HG03196 (cell line): Measurements from ENCODE around the gene TTC36.
A peak's percentile ranks its signal among the peaks of the same experiment; 100 is the strongest.

Experiments
- ATAC-seq: cut with Tn5 transposase; IDR thresholded peaks from one replicate; pipeline ENCODE4 v1.9.1; 2021; ENCODE audit not compliant: unreplicated experiment

Gene TTC36

DNA sequence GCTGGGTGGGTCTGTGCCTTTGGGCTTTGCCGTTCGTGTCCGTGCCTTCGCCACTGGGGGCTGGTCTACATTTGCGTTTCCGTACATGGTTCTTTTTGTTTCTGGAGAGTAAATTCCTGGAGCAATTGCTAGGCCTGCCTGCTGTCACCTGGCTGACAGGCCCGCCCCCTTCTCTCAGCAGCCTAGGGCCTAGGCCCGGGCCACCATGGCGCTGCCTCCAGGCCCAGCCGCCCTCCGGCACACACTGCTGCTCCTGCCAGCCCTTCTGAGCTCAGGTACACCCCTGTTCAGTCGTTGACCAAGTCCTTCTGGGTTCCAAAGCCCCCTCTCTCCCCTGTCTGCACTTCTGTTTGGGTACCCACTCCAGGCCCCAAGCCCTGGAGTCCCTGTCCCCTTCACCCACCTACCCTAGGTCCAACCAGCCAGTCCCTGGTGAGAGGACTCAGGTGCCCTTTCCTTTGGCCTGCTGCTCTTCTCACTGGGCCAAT lies 4.4 kb downstream of the TTC36 start:
- no peak for ATAC-seq

DNA sequence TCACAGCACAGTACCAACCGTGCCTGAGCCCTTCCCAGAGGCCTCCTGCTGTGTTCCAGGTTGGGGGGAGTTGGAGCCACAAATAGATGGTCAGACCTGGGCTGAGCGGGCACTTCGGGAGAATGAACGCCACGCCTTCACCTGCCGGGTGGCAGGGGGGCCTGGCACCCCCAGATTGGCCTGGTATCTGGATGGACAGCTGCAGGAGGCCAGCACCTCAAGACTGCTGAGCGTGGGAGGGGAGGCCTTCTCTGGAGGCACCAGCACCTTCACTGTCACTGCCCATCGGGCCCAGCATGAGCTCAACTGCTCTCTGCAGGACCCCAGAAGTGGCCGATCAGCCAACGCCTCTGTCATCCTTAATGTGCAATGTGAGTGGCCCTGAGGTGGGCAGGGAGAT lies 4.8 kb downstream of the TTC36 start:
- no peak for ATAC-seq

DNA sequence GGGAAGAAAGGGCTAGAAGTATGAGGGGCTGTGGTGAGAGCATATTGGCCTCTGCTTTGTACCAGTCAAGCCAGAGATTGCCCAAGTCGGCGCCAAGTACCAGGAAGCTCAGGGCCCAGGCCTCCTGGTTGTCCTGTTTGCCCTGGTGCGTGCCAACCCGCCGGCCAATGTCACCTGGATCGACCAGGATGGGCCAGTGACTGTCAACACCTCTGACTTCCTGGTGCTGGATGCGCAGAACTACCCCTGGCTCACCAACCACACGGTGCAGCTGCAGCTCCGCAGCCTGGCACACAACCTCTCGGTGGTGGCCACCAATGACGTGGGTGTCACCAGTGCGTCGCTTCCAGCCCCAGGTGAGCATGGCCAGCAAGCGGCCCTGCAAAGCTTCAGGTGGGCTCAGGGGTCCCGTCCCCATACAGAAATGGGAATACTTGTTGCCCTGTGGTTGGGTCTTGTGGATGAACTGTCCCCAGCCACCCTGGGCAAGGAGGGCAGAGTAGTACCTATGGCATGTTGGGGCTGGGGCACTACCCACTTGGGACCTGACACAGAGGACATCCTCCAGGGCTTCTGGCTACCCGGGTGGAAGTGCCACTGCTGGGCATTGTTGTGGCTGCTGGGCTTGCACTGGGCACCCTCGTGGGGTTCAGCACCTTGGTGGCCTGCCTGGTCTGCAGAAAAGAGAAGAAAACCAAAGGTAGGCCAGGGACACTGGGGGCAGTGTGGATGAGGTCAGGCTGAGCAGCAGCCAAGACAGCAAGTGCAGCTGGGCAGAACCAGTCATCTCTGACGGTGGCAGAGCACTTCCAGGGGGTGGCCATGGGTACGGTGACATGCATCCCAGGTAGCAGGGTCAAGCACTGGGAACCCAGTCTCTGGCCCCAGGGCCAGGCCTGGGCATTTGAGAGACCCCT lies 5.8 kb downstream of the TTC36 start:
- no peak for ATAC-seq

DNA sequence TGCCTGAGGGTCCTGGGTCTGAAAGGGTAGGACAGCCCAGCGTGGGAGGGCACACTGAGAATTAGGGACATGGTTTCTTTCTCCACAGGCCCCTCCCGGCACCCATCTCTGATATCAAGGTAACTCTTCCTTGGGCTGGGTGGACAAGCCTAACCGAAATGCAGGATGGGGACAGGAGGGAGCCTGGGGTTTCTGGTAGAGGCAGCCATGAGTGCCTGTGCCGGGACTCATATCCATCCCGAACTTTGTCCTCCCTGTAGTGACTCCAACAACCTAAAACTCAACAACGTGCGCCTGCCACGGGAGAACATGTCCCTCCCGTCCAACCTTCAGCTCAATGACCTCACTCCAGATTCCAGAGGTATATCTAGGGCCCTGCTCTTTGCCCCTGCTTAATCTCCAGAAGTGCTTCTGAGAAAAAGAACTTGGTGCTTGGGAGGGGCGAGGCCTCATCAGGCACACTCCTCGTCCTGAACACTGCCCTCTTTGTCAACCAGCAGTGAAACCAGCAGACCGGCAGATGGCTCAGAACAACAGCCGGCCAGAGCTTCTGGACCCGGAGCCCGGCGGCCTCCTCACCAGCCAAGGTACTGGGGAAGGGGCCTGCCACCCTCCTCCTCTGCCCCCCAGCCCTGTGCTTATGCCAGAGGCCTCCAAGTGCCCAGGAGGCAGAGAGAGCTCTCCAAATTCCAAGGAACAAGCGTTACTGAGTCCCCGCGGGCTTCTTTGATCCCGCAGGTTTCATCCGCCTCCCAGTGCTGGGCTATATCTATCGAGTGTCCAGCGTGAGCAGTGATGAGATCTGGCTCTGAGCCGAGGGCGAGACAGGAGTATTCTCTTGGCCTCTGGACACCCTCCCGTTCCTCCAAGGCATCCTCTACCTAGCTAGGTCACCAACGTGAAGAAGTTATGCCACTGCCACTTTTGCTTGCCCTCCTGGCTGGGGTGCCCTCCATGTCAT lies 6.8 kb downstream of the TTC36 start:
- no peak for ATAC-seq

DNA sequence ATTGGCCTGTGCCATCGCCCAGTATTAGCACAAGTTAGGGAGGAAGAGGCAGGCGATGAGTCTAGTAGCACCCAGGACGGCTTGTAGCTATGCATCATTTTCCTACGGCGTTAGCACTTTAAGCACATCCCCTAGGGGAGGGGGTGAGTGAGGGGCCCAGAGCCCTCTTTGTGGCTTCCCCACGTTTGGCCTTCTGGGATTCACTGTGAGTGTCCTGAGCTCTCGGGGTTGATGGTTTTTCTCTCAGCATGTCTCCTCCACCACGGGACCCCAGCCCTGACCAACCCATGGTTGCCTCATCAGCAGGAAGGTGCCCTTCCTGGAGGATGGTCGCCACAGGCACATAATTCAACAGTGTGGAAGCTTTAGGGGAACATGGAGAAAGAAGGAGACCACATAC lies 8.0 kb downstream of the TTC36 start:
- ATAC-seq, result no peak

DNA sequence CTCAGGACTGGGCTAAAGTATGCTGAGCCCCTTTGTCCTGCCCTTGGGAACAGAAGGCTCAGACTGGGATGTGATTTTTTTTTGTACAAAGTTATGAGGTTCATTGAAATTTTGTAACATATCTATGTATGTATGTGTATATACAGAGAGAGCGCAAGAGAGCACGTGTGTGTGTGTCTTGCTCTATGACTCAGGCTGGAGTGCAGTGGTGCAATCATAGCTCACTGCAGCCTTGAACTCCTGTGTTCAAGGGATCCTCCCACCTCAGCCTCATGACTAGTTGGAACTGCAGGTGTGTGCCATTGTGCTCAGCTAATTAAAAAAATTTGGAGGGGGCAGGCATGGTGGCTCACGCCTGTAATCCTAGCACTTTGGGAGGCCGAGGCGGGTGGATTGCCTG lies 9.5 kb downstream of the TTC36 start:
- ATAC-seq, result no peak

DNA sequence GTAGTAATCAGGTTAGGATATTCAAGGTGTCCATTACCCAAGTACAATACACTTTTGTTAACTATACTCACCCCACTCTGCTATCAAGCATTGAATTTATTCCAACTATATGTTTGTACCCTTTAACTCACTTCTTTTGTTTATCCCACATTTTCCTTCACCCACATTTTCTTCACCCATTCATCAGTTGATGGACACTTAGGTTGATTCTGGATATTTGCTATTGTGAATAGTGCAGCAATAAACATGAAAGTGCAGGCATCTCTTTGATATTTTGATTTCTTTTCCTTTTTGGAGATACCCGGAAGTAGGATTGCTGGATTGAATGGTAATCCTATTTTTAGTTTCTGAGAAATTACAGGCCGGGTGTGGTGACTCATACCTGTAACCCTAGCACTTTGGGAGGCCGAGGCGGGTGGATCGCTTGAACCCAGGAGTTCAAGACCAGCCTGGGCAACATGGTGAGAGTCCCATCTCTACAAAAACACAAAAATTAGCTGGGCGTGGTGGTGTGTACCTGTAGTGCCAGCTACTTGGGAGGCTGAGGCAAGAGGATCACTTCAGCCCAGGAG lies 10.2 kb downstream of the TTC36 start:
- no peak for ATAC-seq

DNA sequence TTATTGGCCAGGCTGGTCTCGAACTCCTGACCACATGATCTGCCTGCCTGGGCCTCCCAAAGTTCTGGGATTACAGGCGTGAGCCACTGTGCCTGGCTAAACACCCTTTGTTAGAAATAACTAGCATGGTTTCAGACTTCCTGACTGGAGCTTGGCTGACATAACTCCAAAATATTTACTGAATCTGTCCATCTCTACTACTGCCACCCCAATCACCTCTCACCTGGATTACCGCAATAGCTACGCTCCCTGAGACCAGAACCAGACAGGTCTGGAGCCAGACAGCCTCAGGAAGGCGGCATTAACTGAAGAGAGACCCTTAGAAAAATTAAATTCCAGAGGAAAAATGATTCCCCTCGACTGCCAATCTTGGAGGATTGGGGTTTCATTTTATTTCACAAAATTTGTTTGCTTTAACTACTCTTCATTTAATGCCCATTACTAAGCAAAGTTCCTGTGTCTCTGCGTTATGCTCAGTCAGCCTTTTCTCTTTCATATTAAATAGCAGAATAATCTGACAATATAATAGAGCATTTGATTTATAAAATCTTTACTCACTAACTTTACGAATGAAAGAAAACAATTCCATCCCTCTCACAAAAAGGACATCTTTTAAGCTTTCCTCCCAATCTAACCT lies 16.9 kb downstream of the TTC36 start:
- no peak for ATAC-seq

DNA sequence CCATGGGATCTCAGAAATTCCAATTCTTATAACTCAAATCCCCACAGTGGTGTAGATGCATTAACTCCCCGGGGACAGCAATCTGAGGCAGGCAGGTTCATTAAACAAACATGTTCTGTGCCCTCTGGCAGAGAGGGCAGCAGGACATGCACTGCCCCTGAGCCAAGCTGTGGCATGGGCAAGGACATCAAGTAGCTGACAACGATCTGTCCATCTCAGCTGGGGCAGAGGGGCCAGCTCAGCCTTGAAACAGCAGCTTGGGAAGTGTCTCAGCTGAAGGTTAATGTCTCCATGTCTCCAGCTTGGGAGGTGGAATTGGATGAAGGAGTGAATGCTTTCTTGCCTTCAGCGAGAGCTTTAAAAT lies 17.4 kb downstream of the TTC36 start:
- no peak for ATAC-seq

DNA sequence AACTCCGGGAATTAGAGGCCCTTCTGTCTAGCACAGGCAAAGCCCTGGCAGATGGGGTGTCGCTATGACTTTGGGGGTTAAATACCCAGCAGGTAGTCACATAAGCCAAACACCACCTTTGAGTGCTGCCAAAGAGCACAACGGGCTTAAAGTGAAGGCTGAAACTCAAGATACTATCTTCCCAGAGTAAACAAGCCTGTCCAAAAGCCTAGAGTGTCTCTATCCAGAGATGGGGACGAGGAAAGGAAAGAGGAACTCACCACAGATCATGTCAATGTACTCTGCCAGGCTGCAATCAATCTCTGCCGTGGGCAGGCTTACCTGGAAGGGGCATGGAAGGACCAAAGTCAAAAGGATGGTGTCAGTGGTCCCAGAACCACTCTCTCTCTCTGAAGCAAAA lies 18.3 kb downstream of the TTC36 start:
- no peak for ATAC-seq

DNA sequence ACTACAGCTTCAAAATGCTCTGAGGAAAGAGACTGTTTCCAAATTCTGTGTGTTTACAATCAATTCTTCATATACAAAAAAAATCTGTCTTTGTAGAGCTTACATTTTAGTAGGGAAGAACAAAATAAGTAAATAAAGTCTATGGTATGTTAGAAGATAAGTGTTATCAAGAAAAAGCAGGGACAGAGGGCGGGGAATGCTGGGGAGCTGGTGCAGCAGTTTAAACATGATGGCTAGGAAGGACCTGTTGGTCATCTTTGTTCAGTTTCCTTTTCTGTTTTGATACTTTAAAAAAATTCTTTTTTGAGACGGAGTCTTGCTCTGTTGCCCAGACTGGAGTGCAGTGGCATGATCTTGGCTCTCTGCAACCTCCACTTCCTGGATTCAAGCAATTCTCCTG lies 19.9 kb downstream of the TTC36 start:
- ATAC-seq, result no peak

DNA sequence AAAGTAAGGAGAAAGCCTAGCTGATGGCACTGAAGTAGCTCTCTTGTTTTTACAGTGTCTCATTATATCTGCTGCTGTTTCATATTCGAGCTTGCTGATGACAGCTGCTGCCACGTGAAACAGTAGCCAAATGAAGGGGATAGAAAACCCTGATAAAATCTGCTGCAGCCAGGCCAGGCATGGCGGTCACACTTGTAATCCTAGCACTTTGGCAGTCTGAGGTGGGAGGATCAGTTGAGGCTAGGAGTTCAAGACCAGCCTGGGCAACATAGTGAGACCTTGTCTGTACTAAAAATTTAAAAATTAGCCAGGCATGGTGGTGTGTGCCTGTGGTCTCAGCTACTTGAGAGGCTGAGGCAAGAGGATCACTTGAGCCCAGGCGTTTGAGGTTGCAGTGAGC lies 25.1 kb downstream of the TTC36 start:
- ATAC-seq, result no peak

DNA sequence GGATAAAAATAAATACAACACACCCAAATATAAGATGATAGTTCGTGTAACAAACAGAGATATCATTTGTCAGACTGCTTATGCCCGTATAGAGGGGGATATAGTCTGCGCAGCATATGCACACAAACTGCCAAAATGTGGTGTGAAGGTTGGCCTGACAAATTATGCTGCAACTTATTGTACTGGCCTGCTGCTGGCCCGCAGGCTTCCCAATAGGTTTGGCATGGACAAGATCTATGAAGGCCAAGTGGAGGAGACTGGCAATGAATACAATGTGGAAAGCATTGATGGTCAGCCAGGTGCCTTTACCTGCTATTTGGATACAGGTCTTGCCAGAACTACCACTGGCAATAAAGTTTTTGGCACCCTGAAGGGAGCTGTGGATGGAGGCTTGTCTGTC lies 33.5 kb downstream of the TTC36 start:
- ATAC-seq, result no peak

DNA sequence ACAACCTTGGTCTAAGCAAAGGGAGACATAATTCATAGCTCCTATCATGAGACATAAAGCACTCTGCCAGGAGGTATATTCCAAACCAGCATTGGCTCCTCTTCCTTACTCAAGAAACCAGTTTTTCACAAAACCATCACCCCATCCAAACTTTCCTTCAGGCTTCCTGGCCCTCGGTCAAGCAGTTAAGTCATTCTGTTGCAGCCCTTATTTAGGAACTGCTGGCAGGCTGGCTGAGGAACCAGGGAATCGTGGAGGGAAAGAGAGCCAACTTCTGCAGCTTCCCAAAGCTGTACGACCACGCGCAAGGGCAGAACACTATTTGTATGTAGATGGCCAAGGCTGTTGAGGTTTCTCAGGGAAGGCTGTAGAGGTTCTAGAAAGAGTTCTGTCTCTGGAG lies 37.8 kb downstream of the TTC36 start:
- ATAC-seq, result no peak

DNA sequence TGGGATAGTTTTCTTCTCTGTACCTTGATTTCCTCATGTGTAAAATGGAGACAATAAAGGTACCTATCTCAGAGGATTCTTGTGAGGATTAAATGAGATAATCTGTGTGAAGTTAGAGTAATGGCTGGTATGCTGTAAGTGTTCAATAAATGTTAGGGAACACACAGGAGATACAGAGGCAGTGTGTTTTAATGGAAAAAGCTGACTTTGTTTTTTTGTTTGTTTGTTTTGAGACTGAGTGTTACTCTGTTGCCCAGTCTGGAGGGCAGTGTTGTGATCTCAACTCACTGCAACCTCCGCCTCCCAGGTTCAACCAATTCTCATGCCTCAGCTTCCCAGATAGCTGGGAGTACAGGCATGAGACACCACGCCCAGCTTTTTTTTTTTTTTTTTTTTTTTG lies 42.4 kb downstream of the TTC36 start:
- ATAC-seq, result no peak

DNA sequence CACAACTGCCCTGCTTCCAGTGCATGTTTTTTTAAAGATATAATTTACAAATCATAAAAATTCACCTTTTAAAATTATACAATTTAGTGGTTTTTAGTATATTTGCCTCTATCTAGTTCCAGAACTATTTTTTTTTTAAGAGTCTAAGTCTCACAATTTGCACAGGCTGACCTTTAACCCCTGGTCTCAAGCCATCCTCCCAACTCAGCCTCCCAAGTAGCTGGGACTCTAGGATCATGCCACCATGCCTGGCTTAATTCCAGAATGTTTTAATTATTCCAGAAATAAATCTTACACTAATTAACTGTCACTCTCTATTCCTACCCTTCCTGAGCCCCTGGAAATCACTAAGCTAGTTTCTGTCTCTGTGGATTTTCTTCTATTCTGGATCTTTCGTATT lies 43.5 kb downstream of the TTC36 start:
- no peak for ATAC-seq

DNA sequence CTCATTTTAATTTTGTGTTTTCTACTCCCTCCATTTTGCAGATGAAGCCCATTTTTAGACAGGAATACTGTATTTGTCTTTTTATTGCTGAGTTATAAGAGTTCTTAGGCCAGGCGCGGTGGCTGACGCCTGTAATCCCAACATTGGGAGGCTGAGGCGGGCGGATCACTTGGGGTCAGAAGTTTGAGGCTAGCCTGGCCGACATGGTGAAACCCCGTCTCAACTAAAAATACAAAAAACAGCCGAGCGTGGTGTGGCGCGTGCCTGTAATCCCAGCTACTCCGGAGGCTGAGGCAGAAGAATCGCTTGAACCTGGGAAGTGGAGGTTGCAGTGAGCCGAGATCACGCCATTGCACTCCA lies 44.4 kb downstream of the TTC36 start:
- ATAC-seq, result peak; percentile 6

DNA sequence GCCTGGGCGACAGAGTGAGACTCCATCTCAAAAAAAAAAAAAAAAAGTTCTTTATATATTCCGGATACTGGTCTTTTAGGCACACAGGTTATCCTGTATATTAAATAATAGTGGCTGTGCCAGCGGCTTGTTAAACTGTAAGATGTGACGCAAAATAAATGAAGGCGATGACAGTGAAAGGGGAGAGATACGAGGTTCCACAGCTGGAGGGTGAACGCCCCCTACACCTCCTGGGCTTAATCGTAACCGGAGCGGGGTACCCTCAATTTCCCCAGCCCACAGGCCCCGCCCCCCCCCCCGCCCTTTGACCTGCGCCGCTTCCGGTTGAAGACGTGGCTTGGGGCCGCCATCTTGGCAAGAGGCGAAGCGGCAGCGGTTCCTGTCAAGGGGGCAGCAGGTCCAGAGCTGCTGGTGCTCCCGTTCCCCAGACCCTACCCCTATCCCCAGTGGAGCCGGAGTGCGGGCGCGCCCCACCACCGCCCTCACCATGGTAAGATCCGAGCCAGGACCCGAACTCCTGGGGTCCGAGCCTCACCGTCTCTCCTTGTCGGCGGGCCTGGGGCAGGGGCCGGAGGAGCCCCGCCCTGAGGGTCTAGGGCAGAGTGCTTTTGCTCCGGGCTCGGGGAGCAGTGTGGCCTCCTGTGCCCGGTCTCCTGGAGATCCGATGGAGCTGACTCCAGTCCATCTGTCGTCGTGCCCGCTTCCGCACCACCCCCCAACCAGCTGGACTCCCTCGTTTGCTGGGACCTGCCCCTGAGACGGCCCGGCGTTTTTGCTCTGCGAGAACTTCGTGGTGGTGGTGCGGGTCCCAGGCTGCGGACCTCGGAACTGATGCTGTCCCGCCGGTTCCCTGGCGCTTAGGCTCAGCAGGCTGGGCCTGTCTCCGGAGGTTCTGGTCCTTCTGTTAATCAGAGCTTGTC lies 45.0 kb downstream of the TTC36 start, which contains the start of gene ARCN1:
Gene ARCN1, plus strand, starts transcription at position 349 of the 920 bp plus-strand sequence. Its CDS starts 139 bp downstream, at position 488.
- ATAC-seq, result peak; percentile 69

DNA sequence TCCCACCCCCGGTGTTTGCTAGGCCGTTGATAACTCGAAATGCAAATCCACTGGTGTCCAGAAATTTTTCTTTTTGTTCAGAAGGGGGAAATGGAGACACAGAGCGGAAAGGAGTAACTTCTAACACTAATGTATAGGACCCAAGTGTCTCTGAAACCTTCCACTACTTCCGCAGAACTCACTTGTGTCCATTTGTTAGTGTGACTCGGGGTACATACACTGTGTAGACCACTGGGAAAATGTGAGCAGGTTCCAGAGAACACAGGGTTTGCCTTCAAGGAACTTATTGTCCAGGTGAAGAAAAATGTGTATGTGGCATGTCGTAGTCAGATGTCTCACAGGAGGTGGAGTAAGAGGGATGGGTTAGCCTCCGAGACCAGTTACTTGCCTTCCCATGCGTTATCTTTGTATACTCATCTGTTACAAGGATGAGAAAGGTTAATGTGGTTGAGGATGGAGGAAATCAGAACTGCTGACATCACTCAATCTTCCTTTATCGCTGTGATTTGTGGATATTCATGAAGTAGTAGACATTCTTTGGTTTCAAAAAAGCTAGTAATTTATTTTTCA lies 45.8 kb downstream of the TTC36 start:
- peak; percentile 37 for ATAC-seq

DNA sequence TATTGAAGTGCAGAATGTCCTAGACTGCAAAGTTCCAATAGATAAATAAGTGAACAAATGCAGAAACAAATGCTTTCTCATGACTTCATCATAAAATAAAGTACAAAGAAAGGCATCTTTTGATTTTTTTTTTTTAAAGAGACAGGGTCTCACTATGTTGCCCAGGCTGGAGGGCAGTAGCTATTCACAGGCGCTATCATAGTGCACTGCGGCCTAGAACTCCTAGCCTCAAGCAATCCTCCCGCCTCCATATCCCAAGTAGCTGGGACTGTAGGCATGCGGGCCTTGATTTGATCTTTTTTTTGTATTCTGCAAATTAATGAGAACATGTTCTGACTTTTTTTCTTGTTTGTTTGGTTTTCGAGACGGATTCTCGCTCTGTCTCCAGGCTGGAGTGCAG lies 47.4 kb downstream of the TTC36 start:
- ATAC-seq, result no peak
